CD14-positive monocyte (primary cell): ENCODE measurements around the gene PRDM11. TPM values are rescaled to one million over a fixed set of nuclear protein-coding genes. Genes with fewer than 3 reads are reported as not detected.

Source experiments
- DNase-seq, 3 donors: peaks; one replicate each; pipeline ENCODE4 v3.0.0-alpha.2; 2011 to 2022
- H2AFZ ChIP-seq: 2 replicates; pipeline ENCODE4 v1.6.0; 2012; ENCODE audit warnings: mild to moderate bottlenecking, low read depth, low read length, inconsistent platforms; ENCODE audit not compliant: insufficient read depth, poor library complexity, severe bottlenecking
- H3K27ac ChIP-seq, 2 donors: 1 replicate in 1 of 2; 2 replicates in 1 of 2; pipeline ENCODE4 v1.5.1; 2012 to 2013; ENCODE audit warnings: low read length in 2 of 2, control low read depth in 1 of 2, inconsistent platforms in 1 of 2, low read depth in 1 of 2, mild to moderate bottlenecking in 1 of 2
- H3K27me3 ChIP-seq, 2 donors: one replicate each; pipeline versions ENCODE4 v1.6.0 to v1.6.1; 2011 to 2013; ENCODE audit warnings: low read length in 2 of 2; ENCODE audit not compliant: control insufficient read depth in 2 of 2, insufficient read depth in 2 of 2
- H3K36me3 ChIP-seq, 2 donors: replicated peaks in 1 of 2; 1 replicate in 1 of 2; 2 replicates in 1 of 2; pipeline versions ENCODE4 v1.5.1 to v1.6.1; 2012 to 2013; ENCODE audit warnings: low read length in 2 of 2, control low read depth in 1 of 2, inconsistent platforms in 1 of 2, mild to moderate bottlenecking in 1 of 2; ENCODE audit not compliant: insufficient read depth in 2 of 2, control insufficient read depth in 1 of 2
- H3K4me1 ChIP-seq, 2 donors: 1 replicate in 1 of 2; 2 replicates in 1 of 2; pipeline versions ENCODE4 v1.5.1 to v1.6.1; 2012 to 2013; ENCODE audit warnings: low read length in 2 of 2, control low read depth in 1 of 2, inconsistent platforms in 1 of 2, mild to moderate bottlenecking in 1 of 2, moderate library complexity in 1 of 2; ENCODE audit not compliant: insufficient read depth in 2 of 2, control insufficient read depth in 1 of 2
- H3K4me2 ChIP-seq: replicated peaks from 2 replicates; pipeline ENCODE3; 2012; ENCODE audit warnings: low read length, moderate library complexity, mild to moderate bottlenecking; ENCODE audit not compliant: poor library complexity, severe bottlenecking; ENCODE audit errors: extremely low read depth
- H3K4me3 ChIP-seq, 3 experiments: fragments of 200-600 bp in 1 of 3; sonication (generic) in 1 of 3; replicated peaks in 1 of 3; 1 replicate in 2 of 3; 2 replicates in 1 of 3; pipeline ENCODE4 v1.5.1; 2011 to 2013; ENCODE audit warnings: low read length in 3 of 3, mild to moderate bottlenecking in 3 of 3, control low read depth in 2 of 3, low read depth in 2 of 3, inconsistent platforms in 1 of 3, moderate library complexity in 1 of 3
- H3K79me2 ChIP-seq: 2 replicates; pipeline ENCODE4 v1.6.0; 2012; ENCODE audit warnings: mild to moderate bottlenecking, control low read depth, inconsistent platforms, low read length, moderate library complexity; ENCODE audit not compliant: insufficient read depth
- H3K9ac ChIP-seq: 2 replicates; pipeline ENCODE4 v1.6.0; 2017; ENCODE audit warnings: low read length, mild to moderate bottlenecking; ENCODE audit not compliant: insufficient read depth, poor library complexity, severe bottlenecking
- H3K9me3 ChIP-seq, 2 donors: replicated peaks in 1 of 2; 1 replicate in 1 of 2; 2 replicates in 1 of 2; pipeline versions ENCODE4 v1.5.1 to v1.6.1; 2012 to 2013; ENCODE audit warnings: low read length in 2 of 2, control low read depth in 1 of 2; ENCODE audit not compliant: control insufficient read depth in 1 of 2, insufficient read depth in 1 of 2
- H4K20me1 ChIP-seq: 2 replicates; pipeline ENCODE4 v1.6.0; 2012; ENCODE audit warnings: mild to moderate bottlenecking, low read length, control low read depth, moderate library complexity; ENCODE audit not compliant: insufficient read depth
- H3K27ac Mint-ChIP-seq, 7 donors: one replicate each; pipeline ENCODE4 v1.8.0; 2020; ENCODE audit warnings: mild to moderate bottlenecking in 7 of 7, mixed read lengths in 7 of 7, moderate library complexity in 6 of 7, inconsistent platforms in 2 of 7
- H3K27me3 Mint-ChIP-seq, 3 donors: one replicate each; pipeline ENCODE4 v1.8.0; 2021 to 2022; ENCODE audit warnings: low read depth in 3 of 3, mild to moderate bottlenecking in 3 of 3, mixed read lengths in 3 of 3, moderate library complexity in 3 of 3, inconsistent platforms in 1 of 3
- H3K36me3 Mint-ChIP-seq, 2 donors: one replicate each; pipeline ENCODE4 v1.8.0; 2020; ENCODE audit warnings: mixed read lengths in 2 of 2, inconsistent platforms in 1 of 2, mild to moderate bottlenecking in 1 of 2
- H3K4me1 Mint-ChIP-seq: one replicate; pipeline ENCODE4 v1.8.0; 2020; ENCODE audit warnings: mild to moderate bottlenecking, mixed read lengths
- H3K4me3 Mint-ChIP-seq, 2 donors: one replicate each; pipeline ENCODE4 v1.8.0; 2020; ENCODE audit warnings: mild to moderate bottlenecking in 2 of 2, mixed read lengths in 2 of 2, moderate library complexity in 1 of 2
- H3K9me3 Mint-ChIP-seq, 7 donors: one replicate each; pipeline ENCODE4 v1.8.0; 2020 to 2022; ENCODE audit warnings: mixed read lengths in 7 of 7, mild to moderate bottlenecking in 6 of 7, moderate library complexity in 6 of 7, inconsistent platforms in 2 of 7
- WGBS: methylation state at CpG from one replicate; pipeline ENCODE4 v1.1.5; 2013; ENCODE audit warnings: missing lambda C conversion rate; ENCODE audit not compliant: insufficient coverage; 5-methylcytosine and 5-hydroxymethylcytosine counted together
- intact Hi-C, 2 donors: fragments of 100-400 bp; cut with micrococcal nuclease; formaldehyde crosslinking; loops; one replicate each; pipeline versions ENCODE4 v1.15.0 to v1.15.1; 2023
- polyA plus RNA-seq, 3 donors: library from polyadenylated mRNA; depleted of rRNA in 1 of 3; unstranded in 2 of 3; stranded (reverse) in 1 of 3; fragments of 300-500 nt in 2 of 3; fragments of >200 nt in 1 of 3; fragmentation: Illumina TruSeq in 2 of 3; gene quantifications; 1 replicate in 2 of 3; 2 replicates in 1 of 3; pipeline ENCODE4 v1.2.3, GENCODE V29; 2012 to 2021
- TF ChIP-seq, protein P1 (sequence below): fragments of 200-600 bp; IDR thresholded peaks from one replicate; pipeline ENCODE4 v1.8.0; 2022; ENCODE audit warnings: antibody characterized with exemption, mild to moderate bottlenecking

Gene PRDM11
- polyA plus RNA-seq, 3 donors, result 0.48 to 1.8 TPM; not detected in 1

- Histone ChIP-seq H3K4me2 (peak overlapping the region; percentile 66), H3K4me1 (peaks cover 7 to 15% of the 10 kb centered on the region in 2 donors), H3K27ac (no peak overlapping the region), H3K27me3 (peaks cover 4 to 26% of the 10 kb centered on the region in 2 donors), H3K79me2 (no peaks in the 10 kb centered on the region), H2AFZ (no peak overlapping the region), H3K9ac (peak overlapping the region; percentile 39), H3K36me3 (no peaks in the 10 kb centered on the region), H4K20me1 (no peaks in the 10 kb centered on the region), H3K4me3 (peak overlapping the region in 1 of 3 experiments; percentile 55), H3K9me3 (no peaks in the 10 kb centered on the region)
- TF ChIP-seq, protein P1, sequence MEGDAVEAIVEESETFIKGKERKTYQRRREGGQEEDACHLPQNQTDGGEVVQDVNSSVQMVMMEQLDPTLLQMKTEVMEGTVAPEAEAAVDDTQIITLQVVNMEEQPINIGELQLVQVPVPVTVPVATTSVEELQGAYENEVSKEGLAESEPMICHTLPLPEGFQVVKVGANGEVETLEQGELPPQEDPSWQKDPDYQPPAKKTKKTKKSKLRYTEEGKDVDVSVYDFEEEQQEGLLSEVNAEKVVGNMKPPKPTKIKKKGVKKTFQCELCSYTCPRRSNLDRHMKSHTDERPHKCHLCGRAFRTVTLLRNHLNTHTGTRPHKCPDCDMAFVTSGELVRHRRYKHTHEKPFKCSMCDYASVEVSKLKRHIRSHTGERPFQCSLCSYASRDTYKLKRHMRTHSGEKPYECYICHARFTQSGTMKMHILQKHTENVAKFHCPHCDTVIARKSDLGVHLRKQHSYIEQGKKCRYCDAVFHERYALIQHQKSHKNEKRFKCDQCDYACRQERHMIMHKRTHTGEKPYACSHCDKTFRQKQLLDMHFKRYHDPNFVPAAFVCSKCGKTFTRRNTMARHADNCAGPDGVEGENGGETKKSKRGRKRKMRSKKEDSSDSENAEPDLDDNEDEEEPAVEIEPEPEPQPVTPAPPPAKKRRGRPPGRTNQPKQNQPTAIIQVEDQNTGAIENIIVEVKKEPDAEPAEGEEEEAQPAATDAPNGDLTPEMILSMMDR, result no peak
- DNase-seq, result no peak
- peak overlapping the region; percentile 68 to 86 for H3K4me3 Mint-ChIP-seq
- peaks cover 10% of the 10 kb centered on the region for H3K4me1 Mint-ChIP-seq
- H3K27me3 Mint-ChIP-seq, result peaks cover 18 to 37% (median 23%) of the 10 kb centered on the region in 3 donors
- H3K27ac Mint-ChIP-seq, result no peak overlapping the region
- H3K9me3 Mint-ChIP-seq, result peaks cover 0 to 8% (median 0%) of the 10 kb centered on the region in 7 donors
- peaks cover 0 to 4% of the 10 kb centered on the region in 2 donors for H3K36me3 Mint-ChIP-seq
- intact Hi-C loops, result no loop called here
- 61% methylated on average over 6 of the region's 6 CpGs for WGBS
These were observed 33.3 kb downstream of the PRDM11 start for GRCh38 chr11:45179686-45180178.

DNA sequence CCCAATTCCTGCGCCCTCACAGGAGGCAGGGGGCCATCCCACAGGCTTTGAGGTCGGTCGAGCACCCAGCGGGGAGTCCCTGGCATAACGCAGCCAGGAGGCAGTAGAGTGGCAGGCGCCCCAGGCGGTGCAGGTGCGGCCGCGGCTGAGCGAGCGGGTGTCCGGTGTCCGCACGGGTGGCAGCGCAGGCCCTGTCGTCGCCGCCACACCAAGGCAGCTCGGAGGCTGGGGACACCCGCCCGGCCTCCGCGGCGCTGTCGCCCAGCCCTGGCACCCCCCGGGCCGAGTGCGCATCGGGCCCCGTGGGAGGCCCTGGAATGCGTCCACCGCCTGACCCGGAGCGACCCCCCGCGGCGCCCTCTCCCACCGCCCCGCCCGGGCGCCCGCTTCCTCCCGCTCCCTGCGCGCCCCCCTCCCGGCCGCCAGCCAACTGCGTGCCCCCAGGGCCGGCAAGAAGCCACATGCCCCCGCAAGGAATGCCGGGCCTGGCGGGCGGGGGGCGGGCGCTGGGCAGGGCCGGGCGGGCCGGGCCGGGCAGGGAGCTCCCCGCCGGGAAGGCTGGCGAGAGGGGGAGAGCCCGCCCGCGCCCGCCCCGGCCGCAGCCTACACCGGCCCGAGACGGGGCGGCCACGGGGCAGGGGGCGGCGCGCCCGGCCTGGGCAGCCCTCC is 33.9 kb downstream of the PRDM11 start:
- H3K4me3 ChIP-seq, result peak overlapping the region in 2 of 3 experiments; percentile 23 to 56
- H3K36me3 ChIP-seq, result no peaks in the 10 kb centered on the region
- H3K4me2 ChIP-seq, result peak overlapping the region; percentile 66
- no peak overlapping the region for H3K27ac ChIP-seq
- H3K27me3 ChIP-seq, result peaks cover 4 to 26% of the 10 kb centered on the region in 2 donors
- peaks cover 7 to 15% of the 10 kb centered on the region in 2 donors for H3K4me1 ChIP-seq
- H3K9me3 ChIP-seq, result no peaks in the 10 kb centered on the region
- Mint-ChIP-seq H3K27ac (no peak overlapping the region), H3K36me3 (peaks cover 0 to 4% of the 10 kb centered on the region in 2 donors), H3K27me3 (peaks cover 18 to 37% (median 23%) of the 10 kb centered on the region in 3 donors), H3K4me1 (peaks cover 10% of the 10 kb centered on the region), H3K9me3 (peaks cover 0 to 8% (median 0%) of the 10 kb centered on the region in 7 donors), H3K4me3 (peak overlapping the region; percentile 68 to 86)
- H3K9ac ChIP-seq, result peak overlapping the region; percentile 39
- peak overlapping the region; percentile 39 for H2AFZ ChIP-seq
- no peaks in the 10 kb centered on the region for H4K20me1 ChIP-seq
- DNase-seq, result peak in 1 of 3 donors; percentile 6
- TF ChIP-seq, protein P1, result no peak
- H3K79me2 ChIP-seq, result no peaks in the 10 kb centered on the region
- WGBS, result 1% methylated on average over 68 of the region's 78 CpGs
- intact Hi-C loops, result no loop called here
